Left ventricle myocardium inferior (tissue), 1 donor: Measurements from ENCODE around the gene LSM14B. TPM values are rescaled to one million over a fixed set of nuclear protein-coding genes. Genes with fewer than 3 reads are reported as not detected.
"Not testable (repeated sequence)": the region's sequence is repeated elsewhere in the genome, so short reads cannot be mapped to it uniquely, and the experiment has no call there.

Experiments used
- DNase-seq: peaks from one replicate; pipeline ENCODE4 v3.0.0-alpha.2; 2020
- H3K27ac ChIP-seq: fragments of 200-600 bp; replicated peaks from 2 replicates; pipeline ENCODE4 v1.8.0; 2021
- H3K27me3 ChIP-seq: fragments of 200-600 bp; 2 replicates; pipeline ENCODE4 v1.8.0; 2021; ENCODE audit warnings: low read depth
- H3K36me3 ChIP-seq: fragments of 200-600 bp; 2 replicates; pipeline ENCODE4 v1.8.0; 2021
- H3K4me1 ChIP-seq: fragments of 200-600 bp; 2 replicates; pipeline ENCODE4 v1.8.0; 2021
- H3K4me3 ChIP-seq: fragments of 200-600 bp; 2 replicates; pipeline ENCODE4 v1.8.0; 2021; ENCODE audit warnings: mild to moderate bottlenecking, moderate library complexity
- H3K9me3 ChIP-seq: fragments of 200-600 bp; replicated peaks from 2 replicates; pipeline ENCODE4 v1.8.0; 2021
- CTCF ChIP-seq: fragments of 200-600 bp; IDR thresholded peaks from 2 replicates; pipeline ENCODE4 v1.8.0; 2021; ENCODE audit warnings: antibody characterized with exemption, mild to moderate bottlenecking, borderline replicate concordance
- intact Hi-C: fragments of 100-400 bp; cut with micrococcal nuclease; formaldehyde crosslinking; loops from one replicate; pipeline ENCODE4 v1.11.0; 2022
- total RNA-seq: library from RNA; stranded (reverse); fragmentation: NEBNext Ultra II Directional; extraction: Animal tissue kit (Norgen Biotek cat#: 25700); gene quantifications from one replicate; pipeline ENCODE4 v1.2.1, GENCODE V29; 2021
- donor health status: DM: no; HTN: yes; CAD: no; lungs with severe emphysema.

Gene LSM14B
- total RNA-seq, 1 donor from 2014 or later: 51.6 TPM

GRCh38 chr20:62104791-62105345, 17.4 kb upstream of the LSM14B start:
- Histone ChIP-seq H3K9me3 (peaks cover 66% of the 10 kb centered on the region), H3K36me3 (no peaks in the 10 kb centered on the region), H3K27me3 (peaks cover 29% of the 10 kb centered on the region), H3K4me1 (no peaks in the 10 kb centered on the region), H3K4me3 (no peak overlapping the region), H3K27ac (no peak overlapping the region)
- TF ChIP-seq CTCF: no peak
- no peak for DNase-seq
- intact Hi-C loops: no loop called here

GRCh38 chr20:62105592-62105991, 16.7 kb upstream of the LSM14B start:
- Histone ChIP-seq H3K9me3 (peaks cover 66% of the 10 kb centered on the region), H3K4me1 (no peaks in the 10 kb centered on the region), H3K27ac (no peak overlapping the region), H3K36me3 (no peaks in the 10 kb centered on the region), H3K4me3 (no peak overlapping the region), H3K27me3 (peaks cover 29% of the 10 kb centered on the region)
- intact Hi-C loops: no loop called here
- DNase-seq: no peak
- no peak for TF ChIP-seq CTCF

GRCh38 chr20:62111148-62111547, 11.1 kb upstream of the LSM14B start:
- no peak overlapping the region for H3K27ac ChIP-seq
- H3K4me1 ChIP-seq: no peaks in the 10 kb centered on the region
- H3K36me3 ChIP-seq: no peaks in the 10 kb centered on the region
- no peak overlapping the region for H3K4me3 ChIP-seq
- no peak for DNase-seq
- no peak for TF ChIP-seq CTCF
- intact Hi-C loops: no loop called here
- H3K27me3 ChIP-seq: peaks cover 16% of the 10 kb centered on the region
- H3K9me3 ChIP-seq: peaks cover 73% of the 10 kb centered on the region

GRCh38 chr20:62112368-62112767, 9.9 kb upstream of the LSM14B start:
- H3K9me3 ChIP-seq: peaks cover 61% of the 10 kb centered on the region
- no peak overlapping the region for H3K27ac ChIP-seq
- intact Hi-C loops: no loop called here
- H3K36me3 ChIP-seq: no peaks in the 10 kb centered on the region
- peaks cover 27% of the 10 kb centered on the region for H3K27me3 ChIP-seq
- no peak for TF ChIP-seq CTCF
- peaks cover 7% of the 10 kb centered on the region for H3K4me1 ChIP-seq
- no peak for DNase-seq
- no peak overlapping the region for H3K4me3 ChIP-seq

GRCh38 chr20:62114894-62115293, 7.4 kb upstream of the LSM14B start:
- intact Hi-C loops: no loop called here
- peaks cover 45% of the 10 kb centered on the region for H3K27me3 ChIP-seq
- TF ChIP-seq CTCF: no peak
- H3K4me1 ChIP-seq: peaks cover 26% of the 10 kb centered on the region
- no peaks in the 10 kb centered on the region for H3K36me3 ChIP-seq
- H3K27ac ChIP-seq: no peak overlapping the region
- H3K4me3 ChIP-seq: no peak overlapping the region
- H3K9me3 ChIP-seq: peaks cover 36% of the 10 kb centered on the region
- no peak for DNase-seq

GRCh38 chr20:62115800-62116407, 6.4 kb upstream of the LSM14B start:
- Histone ChIP-seq H3K9me3 (peaks cover 26% of the 10 kb centered on the region), H3K4me1 (peaks cover 36% of the 10 kb centered on the region), H3K27me3 (peaks cover 45% of the 10 kb centered on the region)
- DNase-seq, intact Hi-C loops, H3K27ac ChIP-seq, H3K4me3 ChIP-seq, H3K36me3 ChIP-seq: not testable (repeated sequence)
